GM12874 (cell line): ENCODE results near the gene TMEM60.

ENCODE experiments used
- TF ChIP-seq, protein P1 (sequence below): IDR thresholded peaks from 2 replicates; pipeline ENCODE4 v1.5.1; 2011; ENCODE audit warnings: low read depth, mild to moderate bottlenecking, control low read depth, low read length, moderate library complexity; ENCODE audit not compliant: insufficient read depth

The TMEM60 gene

DNA sequence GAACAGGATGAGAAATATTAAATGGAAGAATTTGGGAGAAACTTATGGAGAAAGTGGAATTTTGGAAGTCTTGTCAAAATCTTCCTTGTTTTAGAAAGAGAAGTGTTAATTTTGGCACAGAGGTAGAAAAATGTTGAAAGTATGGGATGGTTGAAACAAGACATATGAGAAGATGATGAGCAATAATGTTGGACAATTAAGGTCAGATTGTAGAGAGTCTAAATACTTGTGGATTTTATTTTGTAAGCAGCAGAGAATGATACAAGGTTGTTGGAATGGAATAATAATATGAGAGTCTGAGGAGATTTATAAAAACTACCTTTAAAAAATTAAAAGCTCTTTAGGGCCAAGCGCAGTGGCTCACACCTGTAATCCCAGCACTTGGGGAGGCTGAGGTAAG is 34.9 kb upstream of the TMEM60 start:
- TF ChIP-seq, protein P1, sequence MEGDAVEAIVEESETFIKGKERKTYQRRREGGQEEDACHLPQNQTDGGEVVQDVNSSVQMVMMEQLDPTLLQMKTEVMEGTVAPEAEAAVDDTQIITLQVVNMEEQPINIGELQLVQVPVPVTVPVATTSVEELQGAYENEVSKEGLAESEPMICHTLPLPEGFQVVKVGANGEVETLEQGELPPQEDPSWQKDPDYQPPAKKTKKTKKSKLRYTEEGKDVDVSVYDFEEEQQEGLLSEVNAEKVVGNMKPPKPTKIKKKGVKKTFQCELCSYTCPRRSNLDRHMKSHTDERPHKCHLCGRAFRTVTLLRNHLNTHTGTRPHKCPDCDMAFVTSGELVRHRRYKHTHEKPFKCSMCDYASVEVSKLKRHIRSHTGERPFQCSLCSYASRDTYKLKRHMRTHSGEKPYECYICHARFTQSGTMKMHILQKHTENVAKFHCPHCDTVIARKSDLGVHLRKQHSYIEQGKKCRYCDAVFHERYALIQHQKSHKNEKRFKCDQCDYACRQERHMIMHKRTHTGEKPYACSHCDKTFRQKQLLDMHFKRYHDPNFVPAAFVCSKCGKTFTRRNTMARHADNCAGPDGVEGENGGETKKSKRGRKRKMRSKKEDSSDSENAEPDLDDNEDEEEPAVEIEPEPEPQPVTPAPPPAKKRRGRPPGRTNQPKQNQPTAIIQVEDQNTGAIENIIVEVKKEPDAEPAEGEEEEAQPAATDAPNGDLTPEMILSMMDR = no peak

DNA sequence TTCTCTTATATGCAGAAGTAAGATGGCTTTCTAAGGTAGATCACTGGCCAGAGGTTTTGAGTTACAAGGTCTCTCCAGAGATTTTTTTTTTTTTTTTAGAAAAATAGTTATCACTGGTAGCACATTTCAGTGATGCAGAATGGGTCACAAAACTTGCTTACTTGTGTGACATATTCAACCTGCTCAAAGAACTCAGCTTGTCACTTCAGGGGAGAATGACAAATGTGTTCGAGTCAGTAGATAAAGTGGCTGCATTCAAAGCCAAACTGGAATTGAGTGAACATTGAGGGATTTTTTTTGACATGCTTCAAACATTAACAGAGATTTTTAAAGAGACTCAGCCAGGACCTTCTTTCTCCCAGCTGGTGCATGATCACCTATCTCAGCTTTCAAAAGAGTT is 33.7 kb upstream of the TMEM60 start:
- TF ChIP-seq, protein P1 = no peak

DNA sequence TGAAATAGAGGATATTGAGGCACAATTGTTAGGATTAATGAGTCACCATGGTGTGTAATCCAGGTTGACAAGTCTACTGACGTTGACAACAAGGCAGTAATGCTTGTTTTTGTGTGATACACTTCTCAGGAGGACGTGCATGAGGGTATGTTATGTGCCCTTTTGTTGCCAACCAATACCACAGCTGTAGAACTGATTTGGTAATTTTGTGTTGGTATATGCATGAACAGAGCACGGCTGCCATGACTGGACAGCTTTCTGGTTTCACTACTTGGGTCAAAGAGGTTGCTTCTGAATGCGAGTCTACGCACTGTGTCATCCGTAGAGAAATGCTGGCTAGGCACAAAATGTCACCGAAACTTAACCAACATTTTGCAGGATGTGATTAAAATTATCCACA is 33.2 kb upstream of the TMEM60 start:
- TF ChIP-seq, protein P1 = no peak

DNA sequence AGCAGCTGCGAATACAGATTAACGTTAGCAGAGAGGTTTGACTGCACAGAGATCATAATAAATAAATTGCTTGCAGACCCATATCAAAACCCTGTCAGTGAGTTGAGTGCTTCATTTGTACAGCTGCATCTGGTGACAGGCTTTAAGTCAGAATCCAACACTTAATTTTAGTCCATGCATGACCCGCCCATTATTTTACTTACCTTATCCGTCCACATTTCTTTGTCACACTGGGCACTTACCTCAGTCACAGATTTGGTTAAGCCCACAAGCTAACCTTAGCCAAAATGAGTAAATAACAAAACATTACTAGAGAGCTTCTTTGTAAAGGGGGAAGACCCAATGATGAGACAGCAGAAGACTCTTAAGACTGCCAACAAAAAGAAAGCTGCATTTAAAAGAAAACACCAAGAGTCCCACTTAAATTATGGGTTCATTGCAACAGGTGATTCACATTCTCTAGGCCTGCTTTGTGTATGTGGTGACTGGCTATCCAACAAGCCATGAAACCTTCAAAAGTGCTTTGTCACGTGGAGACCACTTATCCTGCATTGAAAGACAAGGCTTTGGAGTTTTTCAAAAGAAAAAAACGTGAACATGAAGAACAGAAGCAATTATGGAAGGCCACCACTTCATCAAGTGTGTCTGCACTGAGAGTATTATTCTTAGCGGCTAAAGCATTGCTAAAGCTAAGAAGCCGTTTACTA is 32.6 kb upstream of the TMEM60 start:
- TF ChIP-seq, protein P1 = no peak

DNA sequence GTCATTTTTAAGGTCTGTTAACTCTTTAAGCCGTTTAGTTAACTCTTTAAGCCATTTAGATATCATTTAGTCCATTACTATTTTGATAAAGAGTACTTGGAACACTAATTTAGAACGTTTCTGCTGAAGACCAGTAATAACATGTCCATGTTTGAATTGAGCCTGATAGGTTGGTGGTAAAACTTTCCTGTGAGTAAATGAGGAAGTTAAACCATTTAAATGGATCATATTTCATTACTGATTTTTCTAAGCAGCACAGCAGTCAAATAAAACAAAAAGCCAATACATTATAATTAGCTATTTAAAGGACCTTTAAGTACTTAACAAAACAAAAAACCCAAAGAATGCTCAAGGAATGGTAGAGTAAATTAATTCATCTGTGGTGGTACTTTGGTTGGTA is 29.8 kb upstream of the TMEM60 start:
- TF ChIP-seq, protein P1 = no peak

DNA sequence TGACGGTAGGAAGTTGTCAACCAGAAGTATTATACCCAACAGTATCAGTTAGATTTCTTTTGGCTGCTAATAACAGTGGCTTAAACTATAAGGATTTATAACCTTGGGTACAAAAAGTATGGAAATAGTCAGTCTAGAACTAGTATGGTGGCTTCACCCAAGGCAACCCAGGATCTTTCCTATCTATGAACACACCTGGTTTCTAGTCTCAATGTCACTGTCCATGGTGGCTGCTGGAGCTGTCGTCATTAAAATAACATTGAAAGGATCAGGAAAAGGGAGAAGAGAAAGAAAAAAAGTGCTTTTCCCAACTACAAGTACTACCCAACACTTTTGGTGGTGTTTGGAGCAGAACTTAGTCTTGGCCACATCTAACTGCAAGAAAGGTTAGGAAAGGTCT is 28.1 kb upstream of the TMEM60 start:
- TF ChIP-seq, protein P1 = no peak

DNA sequence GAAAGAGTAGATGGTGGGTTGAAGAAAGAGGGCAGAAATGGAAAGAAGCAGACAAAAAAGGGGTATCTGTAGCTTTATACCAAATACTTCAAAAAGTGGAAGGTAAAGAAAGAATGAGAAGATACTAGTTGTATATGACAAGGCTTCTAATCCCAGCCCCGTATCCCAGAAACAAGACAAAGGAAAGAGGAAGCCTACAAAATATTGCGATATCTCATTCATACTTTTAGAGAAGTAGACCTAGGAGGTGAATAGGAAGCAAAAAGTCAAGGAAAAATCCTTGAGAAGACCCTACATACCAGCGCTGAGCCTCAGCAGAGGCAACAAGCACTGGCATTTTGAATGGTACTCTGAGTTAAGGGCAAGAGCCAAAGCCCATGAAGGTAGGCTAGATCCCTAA is 26.9 kb upstream of the TMEM60 start:
- TF ChIP-seq, protein P1 = no peak
